ENCODE results near the gene TJP2.

The TJP2 gene

DNA sequence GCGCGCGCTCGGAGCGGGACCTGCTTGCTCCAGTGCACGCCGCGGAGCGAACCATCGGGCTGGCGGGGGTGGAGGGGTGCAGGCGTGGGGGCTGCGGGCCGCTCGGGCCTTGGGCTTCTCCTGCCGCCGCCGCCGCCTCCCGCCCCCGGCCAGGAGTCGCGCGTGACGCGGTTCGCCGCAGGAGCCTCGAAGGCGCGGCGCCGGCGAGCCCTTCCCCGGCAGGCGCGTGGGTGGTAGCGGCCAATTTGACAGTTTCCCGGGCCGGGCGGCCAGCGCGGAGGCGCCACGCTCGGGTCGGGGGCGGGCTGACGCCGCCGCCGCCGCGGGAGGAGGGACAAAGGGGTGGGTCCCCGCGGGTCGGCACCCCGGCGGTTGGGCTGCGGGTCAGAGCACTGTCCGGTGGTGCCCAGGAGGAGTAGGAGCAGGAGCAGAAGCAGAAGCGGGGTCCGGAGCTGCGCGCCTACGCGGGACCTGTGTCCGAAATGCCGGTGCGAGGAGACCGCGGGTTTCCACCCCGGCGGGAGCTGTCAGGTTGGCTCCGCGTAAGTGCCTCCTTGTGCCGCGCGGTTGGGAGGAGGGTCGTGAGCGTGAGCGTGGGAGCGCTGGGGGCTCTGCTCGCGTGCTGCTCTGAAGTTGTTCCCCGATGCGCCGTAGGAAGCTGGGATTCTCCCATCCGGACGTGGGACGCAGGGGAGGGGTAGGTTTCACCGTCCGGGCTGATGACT, at the start of gene TJP2:
TSS of gene TJP2 (plus strand) at position 387 of the 725 bp plus-strand sequence. CDS start at position 483, 96 bp downstream.
- peak; percentile 74 for DNase-seq

DNA sequence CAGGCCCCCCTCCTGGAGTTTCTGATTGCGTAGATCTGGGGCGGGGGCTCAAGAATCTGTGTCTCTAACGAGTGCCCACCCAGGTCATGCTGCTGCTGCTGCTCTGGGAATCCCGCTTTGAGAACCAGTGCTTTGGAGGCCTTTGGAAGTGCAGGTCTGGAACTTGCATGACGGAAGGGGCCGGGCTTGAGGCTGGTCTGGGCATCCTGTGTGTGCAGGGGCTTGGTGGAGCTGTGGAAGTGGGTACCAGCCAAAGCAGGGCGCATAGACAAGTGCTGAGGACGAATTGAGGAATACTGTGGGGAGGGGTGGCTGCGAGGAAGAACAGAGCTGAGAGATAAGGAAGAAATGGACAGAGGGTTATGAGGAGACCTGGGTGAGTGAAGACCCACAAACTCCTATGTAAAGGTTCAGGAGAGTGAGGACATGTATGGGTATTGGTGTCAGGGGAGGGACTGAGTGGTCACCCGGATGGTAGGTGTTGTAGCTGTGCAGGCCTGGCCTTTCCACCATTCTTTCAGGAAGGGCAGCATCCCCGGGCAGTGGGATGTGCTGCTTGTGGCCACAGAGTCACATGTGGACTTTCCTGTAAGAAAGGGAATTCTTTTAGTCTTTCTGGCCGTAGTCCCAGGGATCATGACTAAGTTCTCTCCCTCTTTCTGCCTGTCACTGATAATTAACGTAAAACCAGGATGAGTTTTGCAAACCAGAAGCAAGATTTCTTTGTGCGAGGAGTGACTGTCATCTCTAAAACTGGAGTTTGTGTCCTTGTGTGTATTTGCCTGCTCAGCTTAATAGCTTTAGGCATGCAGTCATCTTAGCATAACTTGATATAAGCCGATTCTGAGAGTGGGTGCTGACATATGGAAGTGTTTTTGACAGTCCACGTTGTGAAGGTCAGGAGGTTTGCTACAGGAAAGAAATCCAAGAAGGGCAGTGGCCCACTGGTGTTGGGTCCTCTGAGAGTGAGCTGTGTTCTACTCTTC, 43.3 kb upstream of the TJP2 start:
- DNase-seq: peak; percentile 34

DNA sequence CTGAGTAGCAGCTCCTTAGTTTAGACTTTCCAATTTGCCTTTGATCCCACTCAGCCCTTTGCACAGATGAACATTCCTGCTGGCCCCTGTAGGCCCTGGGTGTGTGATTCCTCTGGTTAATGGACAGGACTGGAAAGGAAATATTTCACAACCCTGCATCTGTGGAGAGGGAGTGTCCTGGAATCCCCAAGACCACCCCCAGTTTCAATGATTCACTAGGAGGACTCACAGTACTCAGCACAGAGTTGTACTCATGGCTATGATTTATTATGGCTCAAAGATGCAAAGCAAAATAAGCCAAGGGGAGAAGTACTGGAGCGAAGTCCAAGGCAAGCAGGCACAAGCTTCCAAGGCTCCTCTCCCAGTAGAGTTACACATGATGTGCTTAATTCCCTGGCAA, 42.4 kb upstream of the TJP2 start:
- DNase-seq: no peak

DNA sequence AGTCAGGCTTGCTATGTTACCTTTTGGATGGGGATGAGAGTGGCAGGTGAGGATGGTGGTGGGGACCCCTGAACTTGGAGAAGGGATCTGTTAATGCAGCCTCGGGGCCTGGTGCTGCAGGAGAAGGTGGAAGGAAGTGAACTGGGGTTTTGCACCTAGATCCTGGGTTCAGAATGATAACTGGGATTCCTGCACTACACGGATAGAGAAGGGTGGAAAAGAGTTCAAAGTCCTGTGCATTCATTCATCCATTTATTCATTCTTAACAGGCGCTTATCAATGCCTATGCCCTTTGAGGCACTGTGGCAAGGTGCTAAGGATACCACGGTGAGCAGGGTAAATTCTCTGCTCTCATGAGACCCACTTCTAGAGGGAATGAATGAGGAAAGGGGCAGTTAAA, 41.7 kb upstream of the TJP2 start:
- no peak for DNase-seq

DNA sequence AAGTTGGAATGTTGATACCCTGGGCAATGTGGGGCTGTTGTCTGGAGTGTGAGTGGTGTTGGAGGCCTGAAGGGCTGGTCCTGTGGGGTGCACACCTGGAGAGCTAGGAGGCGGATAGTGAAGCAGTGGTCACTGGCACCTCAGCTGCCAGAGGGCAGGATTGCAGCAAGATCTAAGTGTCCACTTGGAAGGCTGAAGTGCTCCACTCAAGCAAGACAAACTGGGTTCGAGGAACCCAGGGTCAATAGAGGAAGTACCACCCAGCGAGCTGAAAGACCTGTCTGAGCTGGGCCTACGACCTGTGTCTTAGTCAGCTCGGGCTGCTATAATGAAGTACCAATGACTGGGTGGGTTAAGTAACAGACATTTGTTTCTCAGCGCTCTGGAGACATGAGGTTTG, 39.7 kb upstream of the TJP2 start:
- DNase-seq: no peak

DNA sequence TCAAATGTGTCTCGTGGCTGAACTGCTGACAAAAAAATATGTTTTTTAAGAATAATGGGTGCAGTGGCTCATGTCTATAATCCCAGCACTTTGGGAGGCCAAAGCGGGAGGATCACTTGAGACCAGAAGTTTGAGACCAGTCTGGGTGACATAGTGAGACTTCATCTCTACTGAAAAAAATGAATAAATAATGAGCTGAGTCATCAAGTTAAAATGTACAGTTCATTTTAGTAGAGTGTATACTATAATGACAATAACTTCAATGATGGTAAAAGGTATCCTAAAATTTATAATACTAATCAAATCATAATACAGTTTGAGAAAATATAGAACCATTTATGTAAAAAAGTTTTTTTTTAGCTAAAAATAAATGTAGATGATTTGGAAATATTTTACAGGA, 37.9 kb upstream of the TJP2 start:
- no peak for DNase-seq

DNA sequence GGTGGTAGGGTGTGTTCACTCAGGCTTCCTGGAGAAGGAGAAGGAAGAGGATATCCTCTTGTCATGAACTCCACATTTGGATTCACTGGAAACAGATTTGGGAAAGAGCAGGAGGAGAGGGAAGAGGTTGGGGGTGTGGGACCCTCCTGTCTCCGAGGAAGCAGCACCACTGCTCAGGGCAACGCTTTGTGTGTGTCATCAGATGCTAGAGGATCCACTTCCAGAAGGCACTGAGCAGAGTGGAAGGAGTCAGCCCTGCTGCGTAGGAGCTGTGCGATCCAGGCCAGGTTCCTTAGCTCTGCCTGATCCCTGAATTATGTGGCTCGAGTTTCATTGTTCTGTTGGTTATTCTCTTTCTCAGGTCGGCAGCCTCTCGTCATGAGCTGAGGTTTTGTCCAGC, 37.3 kb upstream of the TJP2 start:
- no peak for DNase-seq

DNA sequence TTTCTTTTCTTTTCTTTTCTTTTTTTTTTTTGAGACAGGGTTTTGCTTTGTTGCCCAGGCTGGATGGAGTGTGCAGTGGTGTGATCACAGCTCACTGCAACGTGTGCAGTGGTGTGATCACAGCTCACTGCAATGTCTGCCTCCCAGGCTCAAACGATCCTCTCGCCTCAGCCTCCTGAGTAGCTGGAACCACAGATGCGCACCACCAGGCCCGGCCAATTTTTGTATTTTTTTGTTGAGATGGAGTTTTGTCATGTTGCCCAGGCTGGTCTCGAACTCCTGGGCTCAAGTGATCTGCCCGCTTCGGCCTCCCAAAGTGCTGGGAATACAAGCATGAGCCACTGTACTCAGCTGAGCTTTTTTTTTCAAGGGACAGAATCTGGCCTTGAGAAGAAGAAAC, 36.8 kb upstream of the TJP2 start:
- DNase-seq: no peak

DNA sequence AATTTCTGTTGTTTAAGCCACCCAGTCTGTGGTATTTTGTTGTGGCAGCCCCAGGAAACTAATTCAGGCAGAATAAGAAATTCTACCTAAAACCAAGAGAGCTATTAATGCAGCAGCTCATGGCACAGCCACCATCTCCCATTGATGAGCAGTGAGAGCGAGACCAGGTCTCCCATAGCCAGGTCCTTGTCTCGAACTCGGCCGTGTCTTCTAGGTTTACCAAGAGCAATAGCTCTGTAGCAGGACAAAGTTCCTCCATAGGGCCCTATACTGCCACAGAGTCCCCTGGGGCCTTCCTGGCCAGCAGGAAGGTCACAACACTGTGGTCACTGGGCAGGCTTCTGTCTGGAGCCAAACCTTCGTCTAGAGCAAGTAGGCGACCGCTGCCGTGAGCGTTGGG, 34.5 kb upstream of the TJP2 start:
- DNase-seq: no peak

DNA sequence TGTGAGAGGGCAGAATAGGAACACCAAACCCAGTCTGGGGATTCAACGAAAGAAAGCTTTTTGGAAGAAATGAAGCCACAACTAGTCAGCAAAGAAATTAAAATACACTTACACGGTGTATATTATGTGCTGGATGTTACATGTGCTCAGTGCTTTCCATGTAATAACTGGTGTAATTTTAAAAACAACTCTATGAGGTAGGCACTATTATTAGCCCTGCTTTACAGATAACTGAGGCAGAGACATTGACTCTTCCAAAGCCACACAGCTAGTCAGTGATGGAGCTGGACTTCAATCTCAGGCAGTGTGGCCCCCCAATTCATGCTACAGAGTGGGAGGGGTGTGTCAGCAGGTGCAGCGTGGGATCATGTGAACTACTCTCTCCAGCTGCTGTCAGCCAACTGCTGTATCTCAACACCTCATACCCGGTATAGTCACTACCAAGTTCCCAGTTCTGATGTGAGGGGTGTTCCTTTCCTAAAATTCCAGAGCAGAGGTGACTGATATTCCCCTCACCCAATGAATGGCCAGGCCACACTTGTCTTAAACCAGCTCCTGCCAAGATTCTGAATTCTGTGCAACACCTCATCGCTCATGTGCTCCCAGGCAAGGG, 33.8 kb upstream of the TJP2 start:
- no peak for DNase-seq

DNA sequence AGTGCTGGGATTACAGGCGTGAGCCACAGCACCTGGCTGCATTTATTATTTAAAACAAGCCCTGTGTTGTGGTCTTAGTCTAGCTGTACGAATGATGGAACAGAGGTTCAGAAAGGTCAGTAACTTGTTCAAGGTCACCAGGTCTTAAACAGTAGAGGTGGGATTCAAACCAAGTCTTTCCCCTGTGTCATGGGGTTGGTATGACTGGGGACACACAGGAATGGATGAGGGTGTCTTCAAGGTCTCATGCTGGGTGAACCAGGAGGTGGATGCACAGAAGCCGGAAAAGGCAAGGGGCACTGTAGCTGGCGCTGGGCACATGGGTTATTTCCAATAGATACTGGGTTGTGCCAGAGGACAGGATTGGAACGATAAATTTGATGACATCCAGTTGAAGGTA, 32.2 kb upstream of the TJP2 start:
- DNase-seq: no peak

DNA sequence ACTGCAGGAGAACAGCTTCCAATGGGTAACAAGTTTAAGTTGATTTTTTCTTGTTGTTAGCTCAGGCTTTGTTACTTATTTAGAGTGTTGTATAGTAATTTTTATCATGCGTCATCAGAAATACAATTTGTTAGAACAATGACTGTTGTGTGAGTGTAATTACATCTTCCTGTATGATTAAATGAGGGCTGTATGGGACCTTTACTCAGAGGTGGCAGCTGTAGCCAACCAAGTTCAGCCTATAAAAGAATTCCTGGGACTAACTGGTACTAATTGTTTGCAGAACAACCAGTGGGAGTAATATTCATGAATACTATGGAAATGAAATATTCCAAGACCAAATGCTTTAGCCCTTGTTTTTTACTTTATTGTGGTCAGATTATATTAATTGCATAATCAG, 30.8 kb upstream of the TJP2 start:
- no peak for DNase-seq

DNA sequence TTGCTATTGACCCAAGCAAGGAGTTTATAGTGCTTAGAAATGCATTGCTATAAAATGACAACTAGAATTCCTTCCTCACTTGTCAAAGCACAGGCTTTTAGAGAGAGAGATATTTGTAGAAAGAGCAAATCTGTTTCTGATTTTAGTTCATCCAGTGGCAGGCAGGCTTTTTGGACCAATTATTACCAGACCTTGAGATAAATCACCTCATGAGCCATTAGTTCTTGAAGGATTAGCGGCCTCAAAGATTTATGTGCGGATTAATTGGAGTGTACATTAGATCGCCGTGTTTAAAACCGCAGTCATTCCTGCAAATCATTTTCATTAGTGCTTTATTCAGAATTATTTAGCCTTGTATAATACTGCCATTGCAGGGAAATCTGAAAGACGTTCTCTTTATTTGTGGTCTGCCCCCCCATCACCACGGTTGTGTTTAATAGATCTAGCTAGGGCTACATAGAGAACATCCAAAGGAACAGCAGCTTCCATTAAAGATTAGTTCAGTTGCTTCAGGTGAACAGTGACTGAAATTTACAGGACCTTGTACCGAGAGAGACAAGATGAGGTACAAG, 28.8 kb upstream of the TJP2 start:
- no peak for DNase-seq

DNA sequence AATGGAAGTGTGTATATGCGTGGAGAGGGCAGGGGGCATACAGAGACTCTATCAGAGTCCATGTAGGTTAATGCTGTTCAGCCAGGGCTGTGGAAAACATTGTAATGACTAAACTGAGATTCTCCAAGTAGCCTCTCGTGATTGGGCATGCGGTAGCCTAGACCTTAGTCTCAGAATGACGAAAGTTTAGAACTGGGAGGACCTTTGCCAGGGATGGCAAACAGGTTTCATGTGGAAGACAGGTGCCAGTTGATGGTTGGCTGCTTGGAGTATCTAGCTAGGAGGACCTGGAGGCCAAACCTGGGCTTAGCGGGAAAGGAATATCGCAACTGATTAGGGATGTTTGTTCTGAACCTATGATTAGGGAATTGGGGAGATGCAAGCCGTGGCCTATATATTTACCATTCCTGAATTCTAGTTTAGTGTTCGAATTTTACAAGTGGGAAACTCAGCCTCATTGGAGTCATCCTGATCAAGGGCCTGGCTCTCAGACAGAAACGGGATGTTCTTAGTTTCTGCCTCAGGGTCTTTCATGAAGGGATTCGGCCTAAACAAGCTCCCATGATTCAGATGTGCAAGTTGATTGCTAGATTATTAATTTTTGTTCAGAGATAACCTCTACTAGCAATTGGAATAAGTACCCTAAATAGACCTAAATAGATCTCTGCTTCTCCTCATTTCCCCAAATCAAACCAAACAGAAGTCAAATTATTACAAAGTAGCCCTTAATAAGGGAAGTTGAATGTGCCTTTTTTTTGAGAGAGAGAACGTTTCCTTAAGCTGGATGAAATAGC, 26.8 kb upstream of the TJP2 start:
- DNase-seq: no peak

DNA sequence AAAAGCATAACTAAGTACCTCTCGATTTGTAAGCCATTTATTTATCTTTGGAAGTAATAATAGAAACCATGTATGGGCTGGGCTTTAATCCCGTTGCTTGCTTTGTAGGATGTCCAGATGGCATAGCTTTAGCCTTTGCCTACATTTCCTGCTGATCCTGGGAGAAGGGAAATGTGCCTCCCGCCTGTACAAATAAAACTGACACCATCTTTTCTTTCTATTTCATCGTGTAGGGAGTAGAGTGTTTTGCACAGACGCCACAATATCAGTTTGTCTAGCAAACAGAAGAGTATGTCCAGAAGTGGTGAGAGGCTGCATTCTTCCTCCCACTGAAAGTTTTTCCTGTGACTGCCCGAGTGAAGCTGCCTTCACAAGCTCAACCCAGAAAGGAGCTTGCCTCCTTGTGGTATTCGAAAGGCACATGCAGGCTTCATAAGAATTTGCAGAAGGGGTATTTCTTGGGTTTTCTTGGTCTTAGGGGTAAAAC, 24.7 kb upstream of the TJP2 start:
- no peak for DNase-seq

DNA sequence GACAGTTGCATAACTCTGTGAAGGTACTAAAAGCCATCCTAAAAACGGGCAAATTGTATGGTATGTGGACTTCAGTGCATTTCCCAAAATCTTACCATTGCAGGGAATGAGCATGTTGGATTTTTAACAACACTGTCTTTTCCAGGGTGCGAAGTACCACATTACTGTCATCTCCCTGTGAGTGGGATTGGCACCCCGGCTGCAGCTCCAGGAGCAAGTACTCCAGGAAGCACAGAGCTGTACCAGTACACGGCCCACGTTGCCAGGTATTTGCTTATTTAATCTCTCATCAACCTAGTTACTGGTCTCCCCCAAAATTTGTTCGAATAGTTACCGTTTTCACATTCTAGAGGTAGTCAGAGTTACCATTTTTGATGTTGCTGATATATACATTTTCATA, 22.6 kb upstream of the TJP2 start:
- no peak for DNase-seq

DNA sequence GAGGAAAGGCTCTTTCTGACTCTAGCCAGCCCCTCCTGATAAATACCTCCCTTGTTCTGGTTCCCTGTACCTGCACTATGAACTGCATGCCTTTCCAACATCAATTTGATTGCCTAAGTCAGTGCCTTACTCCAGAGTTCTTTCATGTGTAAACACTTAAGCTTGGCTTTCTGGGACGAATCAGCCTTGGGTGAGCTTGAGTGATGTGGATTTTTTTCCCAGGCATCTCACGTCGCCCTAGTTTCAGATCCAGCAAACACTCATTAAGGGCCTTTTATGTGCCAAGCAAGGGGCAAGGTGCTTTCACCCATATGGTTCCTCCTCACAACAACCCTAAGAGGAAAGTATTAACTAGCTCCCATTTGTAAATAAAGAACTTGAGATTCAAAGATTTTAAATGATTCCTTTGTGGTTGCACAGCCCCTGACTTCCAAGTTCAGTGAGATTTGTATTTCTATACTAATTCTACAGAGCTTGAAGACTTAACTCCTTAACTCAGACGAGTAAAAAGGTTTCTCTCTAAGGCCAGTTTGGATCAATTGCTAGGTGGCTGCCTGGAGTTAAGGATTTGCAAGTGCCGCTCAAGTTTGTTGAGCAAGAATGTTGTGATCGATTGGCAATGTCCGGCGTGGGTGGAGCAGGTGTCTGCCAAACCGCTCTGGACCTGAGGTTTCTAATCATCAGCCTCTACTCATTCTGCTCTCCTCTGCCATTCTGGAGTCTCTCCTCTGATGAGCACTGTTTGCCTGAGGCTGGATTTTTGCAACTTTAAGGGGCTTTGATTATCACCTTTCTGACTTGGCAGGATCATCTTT, 20.2 kb upstream of the TJP2 start:
- no peak for DNase-seq

DNA sequence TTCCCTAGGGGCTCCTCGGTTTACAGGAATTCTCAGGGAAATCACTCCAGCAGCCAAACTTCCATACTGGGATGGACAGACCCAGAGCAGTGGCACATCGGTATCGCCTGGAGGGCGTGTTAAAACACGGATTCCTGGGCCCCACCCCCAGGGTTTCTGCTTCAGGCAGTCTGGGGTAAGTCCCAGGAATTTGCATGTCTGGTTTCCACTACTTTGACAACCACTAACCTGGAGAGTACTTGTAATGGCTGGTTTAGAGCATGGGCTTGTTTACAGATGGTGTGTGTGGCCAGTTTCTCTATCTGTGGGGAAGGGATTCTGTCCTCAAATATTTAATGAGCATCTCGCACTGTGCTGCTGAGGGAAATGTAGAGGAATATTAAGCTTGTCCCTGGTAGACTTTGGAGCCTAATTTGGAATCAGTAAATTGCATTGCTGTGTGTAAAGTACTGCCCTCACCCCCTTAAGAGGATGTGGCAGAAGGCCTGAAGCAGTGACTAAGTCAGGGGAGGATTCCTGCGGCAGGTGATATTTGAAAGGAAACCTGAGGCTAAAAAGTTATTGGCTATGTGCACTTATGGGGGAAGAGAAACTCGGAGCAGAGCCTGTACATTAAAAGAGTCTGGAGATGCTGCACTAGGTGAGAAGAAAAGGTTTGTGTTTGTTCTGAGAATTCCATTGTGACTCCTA, 18.6 kb upstream of the TJP2 start:
- no peak for DNase-seq

DNA sequence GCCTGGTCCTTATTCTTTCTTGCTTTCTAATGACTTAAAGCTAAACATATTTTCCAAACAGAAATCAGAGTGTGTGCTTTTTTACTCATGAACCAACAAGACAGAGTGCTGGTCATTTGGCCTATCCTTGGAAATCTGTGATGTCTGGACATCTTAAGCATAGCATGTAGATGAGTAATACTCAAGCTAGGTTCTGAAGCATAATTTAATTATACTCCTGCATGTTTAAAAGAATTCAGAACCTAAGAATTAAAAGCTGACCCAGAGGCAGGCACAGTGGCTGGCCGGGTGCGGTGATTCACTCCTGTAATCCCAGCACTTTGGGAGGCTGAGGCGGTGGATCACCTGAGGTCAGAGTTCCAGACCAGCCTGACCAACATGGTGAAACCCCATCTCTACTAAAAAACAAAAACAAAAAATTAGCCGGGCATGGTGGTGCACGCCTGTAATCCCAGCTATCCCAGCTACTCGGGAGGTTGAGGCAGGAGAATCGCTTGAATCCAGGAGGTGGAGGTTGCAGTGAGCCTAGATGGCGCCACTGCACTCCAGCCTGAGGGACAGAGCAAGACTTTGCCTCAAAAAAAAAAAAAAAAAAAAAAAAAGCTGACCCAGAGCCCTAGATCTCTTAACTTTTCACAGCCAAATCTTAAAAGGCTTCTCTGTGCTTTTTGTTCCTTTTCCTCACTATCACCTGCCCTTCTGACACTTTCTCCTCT, 16.2 kb upstream of the TJP2 start:
- no peak for DNase-seq

DNA sequence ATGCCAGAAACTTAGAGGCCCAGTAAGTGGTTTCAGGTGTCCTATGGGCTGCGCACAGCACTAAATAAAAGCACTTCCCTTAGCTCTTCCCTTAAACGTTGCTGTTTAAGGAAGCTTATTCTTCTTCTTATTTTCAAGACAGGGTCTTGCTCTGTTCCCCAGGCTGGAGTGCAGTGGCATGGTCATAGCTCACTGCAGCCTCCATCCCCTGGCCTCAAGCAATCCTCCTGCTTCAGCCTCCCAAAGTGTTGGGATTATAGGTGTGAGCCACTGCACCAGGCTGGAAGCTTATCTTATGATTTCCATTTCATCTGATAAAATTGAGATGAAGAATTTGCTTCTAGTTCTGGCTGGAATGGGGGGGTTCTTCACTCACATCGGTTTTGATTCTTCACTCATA, 15.6 kb upstream of the TJP2 start:
- DNase-seq: no peak

Measured in hematopoietic multipotent progenitor cell treated with erythropoietin and hydrocortisone succinate and interleukin-3 and kit ligand, for 8 days (in vitro differentiated cells).